Cardiac septum (tissue), 1 donor: Measurements from ENCODE around the gene PARN. TPM values are rescaled to one million over a fixed set of nuclear protein-coding genes. Genes with fewer than 3 reads are reported as not detected.
A peak's percentile ranks its signal among the peaks of the same experiment; 100 is the strongest.
"Not testable (repeated sequence)": the region's sequence is repeated elsewhere in the genome, so short reads cannot be mapped to it uniquely, and the experiment has no call there.

Experiments used
- DNase-seq: peaks from one replicate; pipeline ENCODE4 v3.0.0-alpha.2; 2020; ENCODE audit warnings: low spot score
- intact Hi-C: fragments of 100-400 bp; cut with DNase I; formaldehyde crosslinking; loops from one replicate; pipeline ENCODE4 v1.14.0; 2022
- total RNA-seq: library from RNA; stranded (reverse); fragmentation: NEBNext Ultra II Directional; extraction: Animal tissue kit (Norgen Biotek cat#: 25700); gene quantifications from one replicate; pipeline ENCODE4 v1.2.1, GENCODE V29; 2021
- donor health status: DM: no; HTN: no; CAD: no.

Gene PARN
- total RNA-seq, 1 donor from 2014 or later, result 20.3 TPM

GRCh38 chr16:14635395-14636165, 5.5 kb upstream of the PARN start:
- intact Hi-C loops, result no loop called here
- DNase-seq, result no peak

- intact Hi-C loops, result no loop called here
- no peak for DNase-seq
Measured at GRCh38 chr16:14634389-14634725, 4.3 kb upstream of the PARN start.

DNA sequence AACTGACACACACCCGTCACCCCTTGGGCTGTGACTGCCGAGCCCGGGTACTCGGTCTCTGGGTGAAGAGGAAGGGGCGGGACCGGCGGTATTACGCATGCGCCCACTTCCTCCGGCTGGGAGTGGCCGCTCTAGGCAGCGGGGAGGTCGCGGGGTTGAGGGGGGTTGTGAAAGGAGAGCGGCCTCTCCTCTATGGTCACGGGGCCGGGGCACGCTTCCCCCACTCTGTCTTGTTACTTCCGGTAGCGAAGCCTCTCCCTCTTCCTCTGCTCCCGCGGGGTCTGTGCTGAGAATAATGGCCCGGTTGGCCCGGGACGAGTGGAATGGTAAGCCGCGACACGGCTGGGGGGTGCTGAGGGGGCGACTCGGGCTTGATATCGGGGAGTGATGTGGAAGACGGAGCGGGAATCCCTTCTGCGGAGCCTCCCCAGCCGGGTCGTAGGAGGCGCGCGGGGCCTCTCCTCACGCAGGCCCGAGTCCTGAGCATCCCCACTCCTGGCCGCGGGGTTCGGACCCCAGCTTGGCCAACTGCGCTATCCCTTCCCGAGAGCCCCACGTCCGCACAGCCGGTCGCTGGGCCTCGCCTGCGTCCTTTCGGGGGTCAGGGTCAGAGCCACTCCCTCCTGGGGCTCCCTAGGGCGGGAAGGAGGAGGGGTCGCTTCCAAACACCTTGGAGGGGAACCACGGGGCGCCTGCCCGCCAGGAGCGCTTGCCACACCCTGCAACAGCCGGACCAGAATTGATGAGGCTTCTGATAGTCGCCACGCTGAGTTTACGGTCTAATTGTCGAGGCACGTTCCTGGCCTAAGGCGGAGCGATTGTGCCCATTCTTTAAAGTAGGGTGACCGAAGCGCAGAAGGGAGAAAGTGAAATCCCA, 2.9 kb upstream of the PARN start, which contains the start of gene BFAR:
Gene BFAR (plus strand): TSS at position 259 of the 877 bp plus-strand sequence. CDS start 11,396 bp downstream, outside the sequence.
- intact Hi-C loops, result no loop called here
- peak; percentile 100 for DNase-seq

- intact Hi-C loops, DNase-seq: not testable (repeated sequence)
Measured at GRCh38 chr16:14630620-14631330, 715 bp upstream of the PARN start.

- DNase-seq, result no peak
- intact Hi-C loops, result loop anchor here (5.0 kb wide), 1 partner anchor 707 kb away; the partner anchor contains the start of gene ERCC4
Measured at GRCh38 chr16:14629612-14629918, 495 bp downstream of the PARN start.

- DNase-seq, result no peak
- intact Hi-C loops, result loop anchor here (5.0 kb wide), 1 partner anchor 707 kb away; the partner anchor contains the start of gene ERCC4
Measured at GRCh38 chr16:14628806-14629611, 1.1 kb downstream of the PARN start.

GRCh38 chr16:14627078-14627477, 3.0 kb downstream of the PARN start:
- intact Hi-C loops, result loop anchor here (5.0 kb wide), 1 partner anchor 705 kb away; the partner anchor contains the start of gene ERCC4
- DNase-seq, result no peak

GRCh38 chr16:14618566-14618965, 11.5 kb downstream of the PARN start:
- intact Hi-C loops, result no loop called here
- DNase-seq, result no peak

DNA sequence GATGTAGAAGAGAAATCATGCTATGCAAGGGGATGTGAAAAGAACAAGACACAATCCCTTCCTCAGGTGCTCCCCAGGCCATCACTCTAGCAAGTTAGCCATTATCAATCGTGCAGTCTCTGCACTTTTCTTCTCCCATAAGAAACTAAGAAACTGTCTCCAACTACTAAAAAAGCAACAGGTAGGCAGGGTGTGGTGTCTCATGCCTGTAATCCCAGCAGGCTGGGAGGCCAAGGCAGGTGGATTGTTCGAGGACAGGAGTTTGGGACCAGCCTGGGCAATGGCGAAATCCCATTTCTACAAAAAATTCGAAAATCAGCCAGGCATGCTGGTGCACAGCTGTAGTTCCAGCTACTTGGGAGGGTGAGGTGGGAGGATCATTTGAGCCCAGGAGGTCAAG, 13.8 kb downstream of the PARN start:
- intact Hi-C loops, result no loop called here
- DNase-seq, result no peak

GRCh38 chr16:14613991-14614390, 16.1 kb downstream of the PARN start:
- DNase-seq, result no peak
- intact Hi-C loops, result no loop called here

DNA sequence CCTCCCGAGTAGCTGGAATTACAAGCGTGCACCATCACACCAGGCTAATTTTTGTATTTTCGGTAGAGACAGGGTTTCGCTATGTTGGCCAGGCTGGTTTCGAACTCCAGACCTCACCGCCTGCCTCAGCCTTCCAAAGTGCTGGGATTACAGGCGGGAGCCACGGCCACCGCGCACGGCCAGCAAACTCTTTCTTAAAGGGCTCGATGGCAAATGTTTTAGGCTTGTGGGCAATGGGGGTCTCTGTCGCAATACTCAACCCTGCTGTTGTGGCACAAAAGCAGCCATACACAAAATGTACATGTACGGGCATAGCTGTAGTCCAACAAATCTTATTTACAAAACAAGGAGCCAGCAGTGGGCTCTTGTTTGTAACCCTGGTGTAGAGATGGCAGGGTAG, 18.4 kb downstream of the PARN start:
- DNase-seq, result no peak
- intact Hi-C loops, result no loop called here

DNA sequence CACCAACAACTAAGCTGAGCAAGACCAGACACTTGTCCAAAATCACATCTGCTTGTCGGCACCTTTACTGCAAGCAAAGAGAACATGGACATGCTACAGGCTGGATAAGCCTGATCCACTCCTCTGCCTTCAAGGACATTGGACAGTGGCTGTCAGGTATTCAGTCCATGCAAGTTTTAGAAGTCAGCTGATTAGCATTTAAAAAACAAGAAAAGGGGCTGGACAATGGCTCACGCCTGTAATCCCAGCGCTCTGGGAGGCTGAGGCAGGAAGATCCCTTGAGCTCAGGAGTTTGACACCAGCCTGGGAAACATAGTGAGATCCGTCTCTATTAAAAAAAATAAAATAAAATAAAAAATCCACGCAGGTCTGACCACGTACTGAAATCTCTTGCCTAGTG, 20.3 kb downstream of the PARN start:
- DNase-seq, result no peak
- intact Hi-C loops, result no loop called here

GRCh38 chr16:14608604-14609003, 21.5 kb downstream of the PARN start:
- DNase-seq, result no peak
- intact Hi-C loops, result no loop called here

DNA sequence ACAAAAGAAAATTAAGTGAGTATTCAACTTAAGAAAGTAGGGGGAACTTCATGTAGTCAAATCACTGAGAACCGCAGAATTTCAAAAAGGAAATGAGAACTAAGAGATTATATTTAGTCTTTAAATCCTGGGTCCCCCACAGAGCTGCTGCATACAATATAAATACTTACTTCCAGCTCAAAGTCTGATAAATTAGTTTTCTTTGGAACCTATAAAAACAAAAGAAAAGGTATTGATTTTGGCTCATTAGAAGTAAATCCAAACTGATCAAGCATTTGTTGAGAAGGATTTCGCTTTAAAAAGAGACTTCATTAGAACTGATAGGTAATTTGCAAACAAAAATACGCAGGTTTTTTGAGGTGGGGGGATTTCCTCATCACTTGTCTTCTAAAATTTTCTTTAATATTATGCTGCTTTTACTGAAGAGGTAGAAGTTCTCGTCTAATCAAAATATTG, 21.9 kb downstream of the PARN start:
- intact Hi-C loops, result no loop called here
- no peak for DNase-seq

GRCh38 chr16:14606102-14606501, 24.0 kb downstream of the PARN start:
- intact Hi-C loops, result no loop called here

DNA sequence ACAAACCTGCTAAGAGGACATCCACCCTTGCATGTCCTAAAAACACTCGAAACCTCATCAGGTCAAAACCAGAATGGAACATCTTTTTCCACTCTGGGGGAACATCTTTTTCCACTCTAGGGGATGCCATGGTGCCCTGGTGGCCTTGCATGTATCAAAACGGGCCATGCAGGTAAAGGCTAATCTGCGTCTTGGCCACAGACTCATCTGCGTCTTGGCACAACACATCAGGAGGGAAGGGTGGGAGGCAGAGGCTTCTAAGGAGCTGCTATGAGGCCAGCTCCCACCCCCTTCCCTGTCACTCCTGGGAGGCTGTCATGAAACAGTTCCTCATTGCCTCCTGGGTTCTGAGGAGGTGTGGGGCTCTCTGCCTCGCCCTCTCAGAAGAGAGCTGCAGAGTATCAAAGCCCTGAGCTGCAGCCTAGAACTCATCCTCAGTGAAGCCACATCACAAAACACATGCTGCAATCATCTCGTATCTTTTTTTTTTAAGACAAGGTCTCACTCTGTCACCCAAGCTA, 27.6 kb downstream of the PARN start:
- intact Hi-C loops, result no loop called here
- no peak for DNase-seq

More at GRCh38 chr16:14606102-14606501, 24.0 kb downstream of the PARN start:
- DNase-seq, result no peak

GRCh38 chr16:14600164-14600563, 29.9 kb downstream of the PARN start:
- no peak for DNase-seq
- intact Hi-C loops, result no loop called here

GRCh38 chr16:14586637-14587305, 43.3 kb downstream of the PARN start:
- DNase-seq, result no peak
- intact Hi-C loops, result no loop called here
